ENCODE data around the gene NBR1. TPM values are rescaled to one million over a fixed set of nuclear protein-coding genes. Genes with fewer than 3 reads are reported as not detected.
"Not testable (repeated sequence)": the region's sequence is repeated elsewhere in the genome, so short reads cannot be mapped to it uniquely, and the experiment has no call there.

NBR1 gene
- total RNA-seq, 1 experiment from 2014 or later = 93.7 TPM

GRCh38 chr17:43155666-43156065, 15.3 kb upstream of the NBR1 start:
- ChIA-PET POLR2A (ENCODE audit: unreplicated experiment) (no interaction called here), CTCF (no interaction called here)
- TF ChIP-seq EZH2 (IDR thresholded peaks at IDR 0.05; ENCODE audit: low read depth) = no peak
- TF ChIP-seq CTCF (conservative IDR thresholded peaks at IDR 0.05) = no peak

GRCh38 chr17:43159232-43159631, 11.8 kb upstream of the NBR1 start:
- CTCF ChIA-PET; H3F3A ChIP-seq (ENCODE audit: insufficient read depth, low read depth); H4K20me1 ChIP-seq (ENCODE audit: insufficient read depth); H3K79me2 ChIP-seq (ENCODE audit: low read depth); intact Hi-C loops (cut with micrococcal nuclease; ENCODE audit: unreplicated experiment); H3K36me3 ChIP-seq (ENCODE audit: low read depth); H3K27me3 ChIP-seq (ENCODE audit: insufficient read depth, low read depth); H3K4me1 ChIP-seq (replicated peaks; ENCODE audit: insufficient read depth); H3K27ac ChIP-seq; H3K9me2 ChIP-seq (ENCODE audit: insufficient read depth); H3K4me3 ChIP-seq; BruUV-seq (replicated peaks); POLR2A ChIA-PET (ENCODE audit: unreplicated experiment); H2AFZ ChIP-seq; H3K9me3 ChIP-seq (ENCODE audit: insufficient read depth, low read depth); H3K4me2 ChIP-seq; DNase-seq: not testable (repeated sequence)

More at GRCh38 chr17:43155666-43156065, 15.3 kb upstream of the NBR1 start:
- no peaks in the 10 kb centered on the region for H3K27me3 ChIP-seq (ENCODE audit: insufficient read depth, low read depth)
- H3K9me3 ChIP-seq (ENCODE audit: insufficient read depth, low read depth) = no peaks in the 10 kb centered on the region
- H3K79me2 ChIP-seq (ENCODE audit: low read depth) = no peaks in the 10 kb centered on the region
- no peak overlapping the region for H2AFZ ChIP-seq
- H3K27ac ChIP-seq = no peak overlapping the region
- no peak overlapping the region for H3K4me2 ChIP-seq
- H3K36me3 ChIP-seq (ENCODE audit: low read depth) = 0 out of 2 replicates have a peak, but pooled peaks cover 5% of the 10 kb centered on the region
- intact Hi-C loops (cut with micrococcal nuclease; ENCODE audit: unreplicated experiment) = no loop called here
- H3F3A ChIP-seq (ENCODE audit: insufficient read depth, low read depth) = no peaks in the 10 kb centered on the region; the same call in 1 of the 2 replicates
- DNase-seq = no peak
- H4K20me1 ChIP-seq (ENCODE audit: insufficient read depth) = no peaks in the 10 kb centered on the region; the same call in 1 of the 2 replicates
- no TSS peak for BruUV-seq (replicated peaks)
- H3K4me1 ChIP-seq (replicated peaks; ENCODE audit: insufficient read depth) = no peaks in the 10 kb centered on the region
- no peaks in the 10 kb centered on the region for H3K9me2 ChIP-seq (ENCODE audit: insufficient read depth)
- H3K4me3 ChIP-seq = no peak overlapping the region

DNA sequence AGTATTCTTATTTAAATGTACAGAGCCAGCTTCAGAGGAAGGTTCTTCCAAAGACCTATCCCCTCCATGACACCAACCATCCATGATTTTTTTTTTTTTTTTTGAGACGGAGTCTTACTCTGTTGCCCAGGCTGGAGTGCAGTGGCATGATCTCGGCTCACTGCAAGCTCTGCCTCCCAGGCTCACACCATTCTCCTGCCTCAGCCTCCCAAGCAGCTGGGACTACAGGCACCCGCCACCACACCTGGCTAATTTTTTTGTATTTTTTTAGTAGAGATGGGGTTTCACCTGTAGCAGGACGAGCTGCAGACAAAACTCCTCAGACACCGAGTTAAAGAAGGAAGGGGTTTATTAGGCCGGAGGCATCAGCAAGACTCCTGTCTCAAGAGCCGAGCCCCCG, 11.1 kb upstream of the NBR1 start:
- H3K27me3 ChIP-seq (ENCODE audit: insufficient read depth, low read depth); H2AFZ ChIP-seq; POLR2A ChIA-PET (ENCODE audit: unreplicated experiment); DNase-seq; CTCF ChIA-PET; H3K27ac ChIP-seq; H3K36me3 ChIP-seq (ENCODE audit: low read depth); H3K79me2 ChIP-seq (ENCODE audit: low read depth); H3K9me2 ChIP-seq (ENCODE audit: insufficient read depth); H3K9me3 ChIP-seq (ENCODE audit: insufficient read depth, low read depth); BruUV-seq (replicated peaks); H3K4me3 ChIP-seq; H4K20me1 ChIP-seq (ENCODE audit: insufficient read depth); H3K4me1 ChIP-seq (replicated peaks; ENCODE audit: insufficient read depth); H3F3A ChIP-seq (ENCODE audit: insufficient read depth, low read depth); intact Hi-C loops (cut with micrococcal nuclease; ENCODE audit: unreplicated experiment); H3K4me2 ChIP-seq: not testable (repeated sequence)

GRCh38 chr17:43165971-43166370, 5.0 kb upstream of the NBR1 start:
- H4K20me1 ChIP-seq (ENCODE audit: insufficient read depth); H3K9me2 ChIP-seq (ENCODE audit: insufficient read depth); H2AFZ ChIP-seq; H3K9me3 ChIP-seq (ENCODE audit: insufficient read depth, low read depth); BruUV-seq (replicated peaks); H3K4me1 ChIP-seq (replicated peaks; ENCODE audit: insufficient read depth); POLR2A ChIA-PET (ENCODE audit: unreplicated experiment); DNase-seq; intact Hi-C loops (cut with micrococcal nuclease; ENCODE audit: unreplicated experiment); H3K27me3 ChIP-seq (ENCODE audit: insufficient read depth, low read depth); H3K36me3 ChIP-seq (ENCODE audit: low read depth); H3K27ac ChIP-seq; CTCF ChIA-PET; H3K4me2 ChIP-seq; H3K4me3 ChIP-seq: not testable (repeated sequence)
- Histone ChIP-seq H3F3A (ENCODE audit: insufficient read depth, low read depth) (peaks cover 17% of the 10 kb centered on the region), H3K79me2 (ENCODE audit: low read depth) (peaks cover 26% of the 10 kb centered on the region)
